ENCODE data around the gene KCNJ6.
"Not testable (repeated sequence)": the region's sequence is repeated elsewhere in the genome, so short reads cannot be mapped to it uniquely, and the experiment has no call there.

The KCNJ6 gene

GRCh38 chr21:37765221-37765900, 150.9 kb downstream of the KCNJ6 start:
- no peak for DNase-seq

DNA sequence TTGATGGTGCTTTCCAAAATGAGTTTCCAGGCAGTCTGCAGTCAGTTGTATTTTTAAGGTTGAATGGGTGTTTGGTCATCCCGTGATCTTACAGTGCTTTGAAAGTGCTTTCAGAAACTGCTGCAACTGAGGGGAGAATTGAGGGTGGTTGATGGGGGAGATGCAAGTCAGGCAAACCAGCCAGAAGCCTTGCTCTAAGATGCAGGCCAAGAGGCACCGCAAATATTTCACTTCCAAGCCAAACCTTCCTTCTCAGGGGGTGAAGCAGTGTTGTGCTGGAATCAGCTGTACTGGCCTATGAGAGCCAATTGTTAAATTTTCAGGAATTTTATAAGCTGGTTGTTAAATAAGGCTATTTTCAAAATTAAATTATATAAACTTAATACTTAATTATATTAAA, 151.6 kb downstream of the KCNJ6 start:
- no peak for DNase-seq

GRCh38 chr21:37763298-37763697, 153.0 kb downstream of the KCNJ6 start:
- no peak for DNase-seq

DNA sequence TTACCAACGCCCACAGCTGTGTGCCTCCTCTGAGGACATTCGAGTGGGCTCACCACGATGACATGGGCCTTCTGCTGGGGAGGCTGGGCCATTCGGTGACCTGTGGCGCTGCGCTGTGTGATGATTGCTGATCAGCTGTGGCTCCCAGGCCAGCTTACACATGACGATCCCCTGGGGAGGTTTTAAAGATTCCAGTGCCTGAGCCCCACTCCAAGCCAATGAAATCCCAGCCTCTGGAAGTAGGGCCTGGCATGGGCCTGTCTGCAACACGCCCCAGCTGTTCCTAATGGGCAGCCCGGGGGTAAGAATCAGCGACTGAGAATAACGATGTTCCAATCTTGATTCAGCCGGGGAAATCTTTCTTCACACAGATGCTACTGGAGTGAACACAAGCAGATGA, 153.7 kb downstream of the KCNJ6 start:
- no peak for DNase-seq

- DNase-seq, result not testable (repeated sequence)
These were observed 154.9 kb downstream of the KCNJ6 start for GRCh38 chr21:37761406-37761805.

GRCh38 chr21:37759777-37760176, 156.5 kb downstream of the KCNJ6 start:
- no peak for DNase-seq

DNA sequence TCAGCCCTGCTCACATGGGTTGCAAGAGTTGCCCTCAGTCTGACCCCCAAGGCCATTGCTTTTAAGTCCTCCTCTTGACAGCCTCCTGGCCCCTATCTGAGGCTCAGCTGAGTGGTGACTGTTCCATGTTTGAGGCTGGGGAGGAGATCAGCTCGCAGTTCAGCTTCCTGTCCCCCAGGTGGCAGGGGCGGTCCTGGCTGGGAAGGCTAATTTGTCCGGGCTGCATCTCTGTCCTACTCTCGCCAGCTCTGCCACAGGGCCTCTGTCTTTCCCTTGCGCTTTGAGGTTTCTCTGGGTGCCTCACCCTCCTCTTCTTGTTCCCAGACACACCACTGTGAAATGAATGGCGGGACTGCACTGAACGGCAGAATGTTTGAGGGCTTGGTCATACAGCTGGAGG, 157.3 kb downstream of the KCNJ6 start:
- DNase-seq, result no peak

GRCh38 chr21:37757606-37758376, 158.5 kb downstream of the KCNJ6 start:
- no peak for DNase-seq

- no peak for DNase-seq
These were observed 163.1 kb downstream of the KCNJ6 start for GRCh38 chr21:37753122-37753599.

GRCh38 chr21:37751268-37751975, 164.8 kb downstream of the KCNJ6 start:
- no peak for DNase-seq

- no peak for DNase-seq
These were observed 167.1 kb downstream of the KCNJ6 start for GRCh38 chr21:37749132-37749531.

DNA sequence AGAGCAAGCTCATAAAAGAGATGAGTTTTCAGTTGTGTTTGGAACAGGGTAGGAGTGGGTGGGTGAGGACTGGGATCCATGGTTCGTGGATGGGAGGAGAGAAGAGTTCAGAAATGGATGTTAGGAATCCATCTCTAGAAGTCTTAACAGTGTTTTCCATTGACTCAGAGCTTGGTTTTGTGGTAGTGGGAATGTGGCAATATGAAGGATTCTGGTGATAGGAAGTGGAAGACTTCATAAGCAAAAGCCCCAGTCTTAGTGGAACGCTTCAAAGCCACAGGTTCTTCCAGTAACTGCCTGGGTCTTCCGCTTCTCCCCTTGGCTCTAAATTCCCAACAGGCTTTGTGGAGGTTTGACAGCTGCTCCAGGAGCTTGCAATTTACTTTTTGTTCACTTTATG, 167.9 kb downstream of the KCNJ6 start:
- DNase-seq, result no peak

GRCh38 chr21:37746849-37747248, 169.4 kb downstream of the KCNJ6 start:
- DNase-seq, result no peak

- DNase-seq, result no peak
These were observed 171.7 kb downstream of the KCNJ6 start for GRCh38 chr21:37744551-37744950.

GRCh38 chr21:37742532-37742931, 173.7 kb downstream of the KCNJ6 start:
- no peak for DNase-seq

GRCh38 chr21:37742115-37742514, 174.1 kb downstream of the KCNJ6 start:
- no peak for DNase-seq

GRCh38 chr21:37737996-37738395, 178.3 kb downstream of the KCNJ6 start:
- no peak for DNase-seq

DNA sequence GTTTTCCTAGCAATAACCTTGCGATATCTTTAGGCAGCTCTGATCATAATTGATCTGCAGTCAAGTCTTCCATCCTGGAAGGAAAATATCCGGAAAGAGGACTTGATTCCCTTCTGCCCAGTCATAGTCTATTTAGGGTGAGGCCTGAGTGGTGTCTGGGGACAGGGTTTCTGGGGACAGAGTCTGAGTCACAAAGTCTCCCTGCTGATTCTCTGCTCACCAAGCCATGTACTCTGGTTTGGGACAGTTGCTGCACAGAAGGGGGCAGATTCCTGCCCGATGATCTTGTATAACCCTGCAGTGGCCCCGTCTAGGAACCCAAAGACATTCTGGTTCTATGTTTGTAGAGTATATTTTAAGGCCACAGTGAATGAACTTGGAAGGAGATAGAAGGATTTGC, 178.8 kb downstream of the KCNJ6 start:
- no peak for DNase-seq

- no peak for DNase-seq
These were observed 181.4 kb downstream of the KCNJ6 start for GRCh38 chr21:37734846-37735245.

DNA sequence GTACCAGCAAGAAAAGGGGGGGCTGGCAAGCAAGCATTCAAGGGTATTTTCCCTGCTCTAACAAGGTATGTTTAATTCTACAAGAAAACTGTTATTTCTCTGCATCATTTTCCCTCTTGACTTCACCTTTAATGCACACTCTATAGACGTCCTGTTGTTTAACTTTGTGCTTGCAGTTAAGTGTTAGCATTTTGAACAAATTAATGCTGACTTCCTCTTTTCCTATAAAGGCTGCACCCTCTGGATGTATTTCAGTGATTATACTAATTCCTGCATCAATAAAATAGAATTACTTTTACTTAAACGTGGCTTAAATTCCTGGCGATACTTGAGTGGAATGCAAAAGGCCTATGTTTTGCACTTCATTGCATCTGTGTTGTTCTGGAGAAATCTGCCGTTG, 183.3 kb downstream of the KCNJ6 start:
- DNase-seq, result no peak

DNA sequence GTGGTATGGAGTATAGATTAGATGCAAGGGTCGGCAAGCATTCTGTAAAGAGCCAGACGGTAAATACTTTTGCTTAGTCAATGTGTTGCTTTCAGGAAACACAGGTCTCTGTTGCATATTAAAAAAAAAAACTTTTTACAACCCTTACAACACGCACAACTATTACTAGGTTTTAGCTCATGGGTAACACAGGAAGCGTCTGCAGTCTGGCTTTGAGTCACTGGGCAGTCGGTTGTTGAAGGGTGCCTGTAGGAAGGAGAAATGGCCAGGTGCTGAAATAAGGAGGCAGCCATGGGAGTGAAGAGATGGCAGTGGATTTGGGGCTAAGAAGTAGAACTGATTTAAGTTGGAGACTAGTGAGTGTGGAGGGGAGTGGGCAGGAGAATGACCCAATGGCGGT, 192.1 kb downstream of the KCNJ6 start:
- no peak for DNase-seq

DNA sequence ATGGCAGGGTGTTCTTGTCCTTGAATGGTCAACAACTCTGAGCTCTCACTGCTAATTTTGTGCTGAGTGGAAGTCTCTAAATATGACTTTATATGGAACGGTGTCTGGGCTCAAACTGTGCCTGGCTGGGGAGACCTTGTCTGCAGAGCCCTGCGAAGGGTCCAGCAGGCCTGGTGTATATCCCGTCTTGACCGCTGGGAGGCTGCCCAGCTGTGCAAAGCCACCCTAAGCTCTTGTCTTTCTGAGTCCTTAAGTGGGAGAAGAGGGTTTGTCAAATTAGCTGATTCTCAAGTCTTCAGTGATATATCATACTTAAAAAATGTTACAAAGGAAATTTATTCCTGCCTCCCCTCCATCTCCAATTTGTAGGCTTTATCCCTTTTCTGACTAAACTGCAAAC, 198.7 kb downstream of the KCNJ6 start:
- no peak for DNase-seq

DNA sequence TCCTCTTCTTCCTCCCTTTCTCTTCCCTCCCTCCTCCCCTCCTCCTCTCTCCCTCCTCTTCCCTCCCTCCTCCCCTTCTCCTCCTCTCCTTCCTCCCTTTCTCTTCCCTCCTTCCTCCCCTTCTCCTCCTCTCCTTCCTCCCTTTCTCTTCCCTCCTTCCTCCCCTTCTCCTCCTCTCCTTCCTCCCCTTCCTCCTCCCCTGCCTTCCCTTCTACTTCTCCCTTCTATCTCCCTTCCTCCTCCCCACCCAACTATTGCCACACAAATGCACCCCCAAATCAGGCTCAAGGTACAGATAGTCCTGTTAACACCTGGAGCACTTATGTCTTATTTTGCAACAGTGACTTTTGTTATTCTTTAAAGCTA, 203.7 kb downstream of the KCNJ6 start:
- DNase-seq, result not testable (repeated sequence)
